ENCODE measurements around the gene STK38. TPM values are rescaled to one million over a fixed set of nuclear protein-coding genes. Genes with fewer than 3 reads are reported as not detected.
A peak's percentile ranks its signal among the peaks of the same experiment; 100 is the strongest.

Gene STK38
- polyA plus RNA-seq, 2 of the 4 experiments (the other 2 are of a cell fraction): 30.0 to 30.9 TPM

DNA sequence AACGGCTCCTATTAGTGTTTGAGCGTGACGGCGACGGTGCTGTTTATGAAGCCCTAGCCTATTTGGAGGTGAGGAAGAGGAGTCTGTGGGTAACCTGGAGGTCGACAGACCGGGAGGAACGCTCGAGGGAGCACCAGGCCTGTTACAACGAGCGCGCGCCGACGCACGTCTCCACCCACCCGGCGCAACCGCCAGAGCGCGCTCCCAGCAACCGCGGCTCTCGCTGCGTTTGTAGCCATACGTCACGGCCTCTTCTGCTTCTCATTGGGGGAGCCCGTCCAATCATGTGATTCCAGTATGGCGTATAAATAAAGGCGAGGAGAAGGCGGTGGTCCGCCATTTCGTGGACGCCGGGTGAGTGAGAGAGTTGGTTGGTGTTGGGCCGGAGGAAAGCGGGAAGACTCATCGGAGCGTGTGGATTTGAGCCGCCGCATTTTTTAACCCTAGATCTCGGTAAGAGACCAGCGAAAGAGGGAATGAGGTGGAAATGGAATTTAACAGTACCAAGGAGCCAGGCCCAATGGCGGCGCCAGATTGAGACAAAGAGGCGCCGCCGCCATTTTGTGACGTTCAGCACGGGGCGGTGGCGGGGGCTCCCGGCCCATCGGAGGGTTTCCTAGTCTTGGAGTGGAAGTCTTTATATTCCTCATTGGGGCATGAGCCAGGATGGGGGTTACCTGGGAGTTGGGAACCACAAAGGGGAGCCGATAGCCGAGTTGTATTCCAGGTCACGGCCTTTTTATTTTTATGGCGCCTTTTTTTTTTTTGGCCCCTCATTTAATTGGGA, 46.9 kb upstream of the STK38 start, which contains the start of gene SRSF3 (continued):
- TF ChIP-seq RARB (CRISPR knock-in tag; IDR thresholded peaks at IDR 0.05): peak; percentile 54; the same call in 1 of the 2 replicates
- TF ChIP-seq HOXB5 (CRISPR knock-in tag; IDR thresholded peaks at IDR 0.05): no peak
- TF ChIP-seq ZC3H11A (IDR thresholded peaks at IDR 0.05): no peak
- TF ChIP-seq RAD21 (conservative IDR thresholded peaks at IDR 0.05 in 1 of 2, IDR thresholded peaks at IDR 0.05 in 1 of 2): peak in 1 of 2 experiments; percentile 11; a peak in 1 of 5 replicates
- TF ChIP-seq JUN (IDR thresholded peaks at IDR 0.05): peak; percentile 97 to 99
- TF ChIP-seq CBX2 (IDR thresholded peaks at IDR 0.05; ENCODE audit: borderline replicate concordance, low read depth): no peak
- TF ChIP-seq PHF8 (IDR thresholded peaks at IDR 0.05; ENCODE audit: borderline replicate concordance, low read depth): peak; percentile 98
- TF ChIP-seq TP53 (CRISPR knock-in tag; IDR thresholded peaks at IDR 0.05): no peak
- TF ChIP-seq HEYL (CRISPR knock-in tag; IDR thresholded peaks at IDR 0.05): no peak
- TF ChIP-seq, protein P1, sequence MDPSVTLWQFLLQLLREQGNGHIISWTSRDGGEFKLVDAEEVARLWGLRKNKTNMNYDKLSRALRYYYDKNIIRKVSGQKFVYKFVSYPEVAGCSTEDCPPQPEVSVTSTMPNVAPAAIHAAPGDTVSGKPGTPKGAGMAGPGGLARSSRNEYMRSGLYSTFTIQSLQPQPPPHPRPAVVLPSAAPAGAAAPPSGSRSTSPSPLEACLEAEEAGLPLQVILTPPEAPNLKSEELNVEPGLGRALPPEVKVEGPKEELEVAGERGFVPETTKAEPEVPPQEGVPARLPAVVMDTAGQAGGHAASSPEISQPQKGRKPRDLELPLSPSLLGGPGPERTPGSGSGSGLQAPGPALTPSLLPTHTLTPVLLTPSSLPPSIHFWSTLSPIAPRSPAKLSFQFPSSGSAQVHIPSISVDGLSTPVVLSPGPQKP (IDR thresholded peaks at IDR 0.05; ENCODE audit: low read depth, low read length): no peak
- TF ChIP-seq FOSL2 (IDR thresholded peaks at IDR 0.05): no peak
- peak; percentile 38 for TF ChIP-seq FOSL2 (CRISPR knock-in tag; IDR thresholded peaks at IDR 0.05)
- no peak for TF ChIP-seq MAFK (IDR thresholded peaks at IDR 0.05; ENCODE audit: partially characterized antibody)
- TF ChIP-seq, protein P2, sequence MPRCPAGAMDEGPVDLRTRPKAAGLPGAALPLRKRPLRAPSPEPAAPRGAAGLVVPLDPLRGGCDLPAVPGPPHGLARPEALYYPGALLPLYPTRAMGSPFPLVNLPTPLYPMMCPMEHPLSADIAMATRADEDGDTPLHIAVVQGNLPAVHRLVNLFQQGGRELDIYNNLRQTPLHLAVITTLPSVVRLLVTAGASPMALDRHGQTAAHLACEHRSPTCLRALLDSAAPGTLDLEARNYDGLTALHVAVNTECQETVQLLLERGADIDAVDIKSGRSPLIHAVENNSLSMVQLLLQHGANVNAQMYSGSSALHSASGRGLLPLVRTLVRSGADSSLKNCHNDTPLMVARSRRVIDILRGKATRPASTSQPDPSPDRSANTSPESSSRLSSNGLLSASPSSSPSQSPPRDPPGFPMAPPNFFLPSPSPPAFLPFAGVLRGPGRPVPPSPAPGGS (IDR thresholded peaks at IDR 0.05): peak; percentile 99
- peak; percentile 36; the same call in 1 of the 2 replicates for TF ChIP-seq GATA3 (IDR thresholded peaks at IDR 0.05; ENCODE audit: borderline replicate concordance)
- peak; percentile 47; the same call in 1 of the 2 replicates for TF ChIP-seq MYC (IDR thresholded peaks at IDR 0.05; ENCODE audit: borderline replicate concordance, low read length)
- peak; percentile 89 for TF ChIP-seq RFX5 (IDR thresholded peaks at IDR 0.05)
- TF ChIP-seq SMC3 (IDR thresholded peaks at IDR 0.05): peak; percentile 16; the same call in 1 of the 3 replicates
- TF ChIP-seq HOXA7 (CRISPR knock-in tag; IDR thresholded peaks at IDR 0.05): peak; percentile 73; the same call in 1 of the 2 replicates
- TF ChIP-seq, protein P3, sequence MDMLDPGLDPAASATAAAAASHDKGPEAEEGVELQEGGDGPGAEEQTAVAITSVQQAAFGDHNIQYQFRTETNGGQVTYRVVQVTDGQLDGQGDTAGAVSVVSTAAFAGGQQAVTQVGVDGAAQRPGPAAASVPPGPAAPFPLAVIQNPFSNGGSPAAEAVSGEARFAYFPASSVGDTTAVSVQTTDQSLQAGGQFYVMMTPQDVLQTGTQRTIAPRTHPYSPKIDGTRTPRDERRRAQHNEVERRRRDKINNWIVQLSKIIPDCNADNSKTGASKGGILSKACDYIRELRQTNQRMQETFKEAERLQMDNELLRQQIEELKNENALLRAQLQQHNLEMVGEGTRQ (IDR thresholded peaks at IDR 0.05): peak; percentile 85
- TF ChIP-seq JUNB (IDR thresholded peaks at IDR 0.05): no peak
- TF ChIP-seq ZSCAN20 (CRISPR knock-in tag; IDR thresholded peaks at IDR 0.05): no peak
- TF ChIP-seq, protein P4, sequence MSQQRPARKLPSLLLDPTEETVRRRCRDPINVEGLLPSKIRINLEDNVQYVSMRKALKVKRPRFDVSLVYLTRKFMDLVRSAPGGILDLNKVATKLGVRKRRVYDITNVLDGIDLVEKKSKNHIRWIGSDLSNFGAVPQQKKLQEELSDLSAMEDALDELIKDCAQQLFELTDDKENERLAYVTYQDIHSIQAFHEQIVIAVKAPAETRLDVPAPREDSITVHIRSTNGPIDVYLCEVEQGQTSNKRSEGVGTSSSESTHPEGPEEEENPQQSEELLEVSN (IDR thresholded peaks at IDR 0.05; ENCODE audit: borderline replicate concordance, low read depth): peak; percentile 60; the same call in 1 of the 2 replicates
- no peak for TF ChIP-seq FOXS1 (CRISPR knock-in tag; IDR thresholded peaks at IDR 0.05)
- TF ChIP-seq, protein P5, sequence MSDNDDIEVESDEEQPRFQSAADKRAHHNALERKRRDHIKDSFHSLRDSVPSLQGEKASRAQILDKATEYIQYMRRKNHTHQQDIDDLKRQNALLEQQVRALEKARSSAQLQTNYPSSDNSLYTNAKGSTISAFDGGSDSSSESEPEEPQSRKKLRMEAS (IDR thresholded peaks at IDR 0.05): peak; percentile 79
- TF ChIP-seq HDAC2 (IDR thresholded peaks at IDR 0.05): no peak
- no peak for TF ChIP-seq NFE2L2 (conservative IDR thresholded peaks at IDR 0.05; ENCODE audit: low read length)
- peak; percentile 77 for TF ChIP-seq TFCP2L1 (CRISPR knock-in tag; IDR thresholded peaks at IDR 0.05)
- TF ChIP-seq EHMT2 (IDR thresholded peaks at IDR 0.05; ENCODE audit: low read depth): no peak
- TF ChIP-seq ZNF302 (CRISPR knock-in tag; IDR thresholded peaks at IDR 0.05): no peak
- TF ChIP-seq KDM5A (IDR thresholded peaks at IDR 0.05): no peak

All from A549 (cell line).